Hematopoietic multipotent progenitor cell treated with erythropoietin and hydrocortisone succinate and interleukin-3 and kit ligand, for 17 days (in vitro differentiated cells): ENCODE results near the gene ESRRB.
A peak's percentile ranks its signal among the peaks of the same experiment; 100 is the strongest.

Experiments
- DNase-seq: peaks from one replicate; pipeline ENCODE4 v3.0.0-alpha.2; 2015; ENCODE audit warnings: low spot score

ESRRB gene

DNA sequence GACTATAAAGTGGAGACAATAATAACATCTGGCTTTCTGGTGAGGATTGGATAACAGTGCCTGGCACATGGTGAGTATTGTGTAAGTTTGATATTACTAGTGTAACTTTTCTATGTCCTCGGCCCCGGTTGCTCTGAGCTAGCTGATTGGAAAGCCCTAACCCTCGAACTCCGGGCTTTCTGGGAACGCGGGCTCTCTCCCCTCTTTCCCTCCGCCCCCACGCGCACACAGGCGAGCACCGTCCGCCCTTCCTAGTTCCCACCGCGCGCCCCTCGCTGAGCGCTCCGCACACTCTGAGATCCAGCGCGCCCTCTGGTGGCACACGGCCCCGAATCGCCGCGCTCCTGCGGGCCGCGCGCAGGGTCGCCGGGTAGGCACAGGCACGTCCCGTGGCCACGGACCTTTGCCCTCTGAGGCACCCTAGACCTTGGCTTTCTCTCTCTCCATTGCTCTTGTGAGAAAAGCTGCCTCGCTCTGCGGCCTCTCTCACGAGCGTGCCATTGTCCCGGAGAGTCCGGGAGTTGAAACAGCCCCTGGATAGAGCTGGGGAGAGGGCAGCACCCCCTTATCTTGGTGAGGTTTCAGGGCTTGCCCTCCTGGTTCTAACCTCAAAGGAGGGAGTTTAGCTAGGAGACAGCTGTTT lies 23.2 kb upstream of the ESRRB start:
- DNase-seq = peak; percentile 13

DNA sequence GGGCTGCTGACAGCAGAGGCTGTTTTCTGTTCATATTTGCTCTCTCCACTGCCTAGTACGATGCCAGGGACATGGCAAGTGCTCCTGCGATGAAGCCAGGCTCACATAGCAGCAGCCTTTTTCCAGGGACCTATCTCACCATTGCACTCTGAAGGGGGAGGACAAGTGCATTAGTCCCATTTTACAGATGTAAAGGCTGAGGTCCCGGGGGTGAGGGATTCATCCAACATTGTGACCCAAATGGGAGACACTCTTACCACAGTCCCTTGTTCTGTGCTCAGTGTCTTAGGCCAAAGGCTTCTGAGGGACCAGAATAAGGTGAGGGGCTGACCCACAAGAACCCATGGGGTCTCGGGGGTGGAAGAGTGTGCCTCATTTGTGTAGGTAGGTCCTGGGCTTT lies 21.6 kb upstream of the ESRRB start:
- DNase-seq = no peak

DNA sequence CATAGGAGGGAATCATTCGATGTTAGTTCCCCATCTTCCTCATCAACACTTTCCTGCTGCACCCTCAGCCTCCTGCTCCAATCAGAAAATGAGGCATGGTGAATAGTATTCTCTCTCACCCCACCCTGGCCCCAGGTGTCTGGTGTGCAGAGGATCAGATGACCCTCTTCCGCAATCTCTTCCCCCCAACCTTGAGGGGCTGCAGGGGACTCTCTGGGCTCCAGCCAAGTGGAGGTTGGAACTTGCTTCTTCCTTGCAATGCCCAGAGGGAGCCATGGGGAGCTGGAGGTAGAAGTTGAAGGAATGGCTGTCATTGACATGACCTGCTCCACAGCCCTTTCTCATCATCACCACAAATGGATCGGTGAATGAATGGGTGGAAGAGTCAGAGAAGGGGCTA lies 20.2 kb upstream of the ESRRB start:
- DNase-seq = no peak

DNA sequence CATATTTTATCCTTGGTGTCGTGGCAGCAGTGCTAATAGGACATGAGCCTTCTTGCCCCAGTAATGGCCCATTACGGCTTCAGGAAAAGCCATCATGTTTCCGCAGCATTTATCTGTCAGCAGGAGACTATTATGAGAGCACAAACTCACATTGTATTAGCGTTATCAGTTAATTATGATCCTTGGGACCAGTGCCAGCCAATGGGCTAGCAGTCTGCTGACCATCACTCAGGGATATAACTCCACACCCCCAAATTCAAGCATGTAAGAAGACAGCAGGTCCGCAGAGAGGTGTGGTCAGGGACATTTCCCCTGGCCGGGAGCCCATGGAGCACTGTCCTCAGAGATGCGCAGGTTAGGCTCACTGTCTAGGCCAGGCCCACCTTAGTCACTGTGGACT lies 4.9 kb upstream of the ESRRB start:
- DNase-seq = no peak

DNA sequence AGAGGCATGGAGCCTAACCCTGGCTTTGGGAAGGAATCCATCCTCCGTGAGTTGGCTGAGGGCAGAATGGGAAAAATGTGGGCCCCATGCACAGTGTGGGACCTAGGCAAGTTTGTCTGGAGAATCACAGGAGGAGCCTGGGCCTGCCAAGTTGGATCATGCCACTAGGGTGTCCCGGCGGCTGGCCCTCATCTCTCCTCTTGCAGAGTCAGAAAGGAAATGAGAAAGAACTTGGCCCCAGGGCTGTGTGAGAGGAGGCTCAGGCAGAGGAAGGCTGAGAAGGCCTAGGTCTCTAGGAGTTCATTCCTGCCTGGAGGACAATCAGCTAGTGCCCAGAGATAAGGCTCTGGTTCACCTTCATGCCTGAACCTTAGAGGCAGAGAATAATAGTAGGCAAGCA lies 2.5 kb upstream of the ESRRB start:
- no peak for DNase-seq

DNA sequence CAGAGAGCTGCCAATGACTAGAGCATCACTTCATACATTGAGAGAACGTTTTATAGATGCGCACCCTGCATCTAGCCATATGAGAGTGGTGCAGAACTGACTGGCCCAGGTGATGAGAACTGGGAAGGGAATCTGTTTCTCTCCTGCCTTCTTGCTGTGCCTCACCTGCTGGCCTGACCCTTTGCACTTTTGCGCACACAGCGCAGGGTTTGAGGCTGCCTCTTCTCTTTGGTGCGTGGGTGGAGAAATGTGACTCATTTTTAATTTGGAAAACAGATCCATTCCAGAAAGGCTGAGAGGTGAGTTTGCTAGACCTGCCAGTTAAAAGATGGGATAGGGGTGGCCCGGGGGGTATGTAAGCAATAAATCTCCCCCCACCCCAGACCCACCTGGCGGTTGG lies 453 bp upstream of the ESRRB start:
- DNase-seq = no peak

DNA sequence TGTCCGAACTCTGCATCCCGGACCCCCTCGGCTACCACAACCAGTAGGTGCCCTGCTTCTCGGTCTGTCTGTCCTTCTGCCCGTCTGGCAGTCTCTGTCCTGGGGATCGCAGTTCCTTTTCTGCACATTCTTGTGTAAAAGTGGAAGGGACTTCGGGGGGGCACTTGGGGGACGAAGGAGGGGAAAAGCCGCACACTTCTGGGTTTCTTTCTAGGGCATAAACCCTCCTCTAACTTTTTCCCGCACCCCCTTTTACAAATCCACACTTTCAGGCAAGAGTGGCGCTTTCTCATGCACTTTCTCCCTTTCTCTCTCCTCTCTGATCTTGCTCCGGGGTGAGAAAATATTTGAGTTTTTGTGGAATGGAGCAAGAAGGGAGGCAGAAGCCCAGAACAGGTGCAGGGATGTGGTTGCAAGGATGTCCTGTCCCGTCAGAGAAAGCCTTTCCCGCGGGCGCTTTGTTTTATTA lies 506 bp downstream of the ESRRB start:
- no peak for DNase-seq

DNA sequence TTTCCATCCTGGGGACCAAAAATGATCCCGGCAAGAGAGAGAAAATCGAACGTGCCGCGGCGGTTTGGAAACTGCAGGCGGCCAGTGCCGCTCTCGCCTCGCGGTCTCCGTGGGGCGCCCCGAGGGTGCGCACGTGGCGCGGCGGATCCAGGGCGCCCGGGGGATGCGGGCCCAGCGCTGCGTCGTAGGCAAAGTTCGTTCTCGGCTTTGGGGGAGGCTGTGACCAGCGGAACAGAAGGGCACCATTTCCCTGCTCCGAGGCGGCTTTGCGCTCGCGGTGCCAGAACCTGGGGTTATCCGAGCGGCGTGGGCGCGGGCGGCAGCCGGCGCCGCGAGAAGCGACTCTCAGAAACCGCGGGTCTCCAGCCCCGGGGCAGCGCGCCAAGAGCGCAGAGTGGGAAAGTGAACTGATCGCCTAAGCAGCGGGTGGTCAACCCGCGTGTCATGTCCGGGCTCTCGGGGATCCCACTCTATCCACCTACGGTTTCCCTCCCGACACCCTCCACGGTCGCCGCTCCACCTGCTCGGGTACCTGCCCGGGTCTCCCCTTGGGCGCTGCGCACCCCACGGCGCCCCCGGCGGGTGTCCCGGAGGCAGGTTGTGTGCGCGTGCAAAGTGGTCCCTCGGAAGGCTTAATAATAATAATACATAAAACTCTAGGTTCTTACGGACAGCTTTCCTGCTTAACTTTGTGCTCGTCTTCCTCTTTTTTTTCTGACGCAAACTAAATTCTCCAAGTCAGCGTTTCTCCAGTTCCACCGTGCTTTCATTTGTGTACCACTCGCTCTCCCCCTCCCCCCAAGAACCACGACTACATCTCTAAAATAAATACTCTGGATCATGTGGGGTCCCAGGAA lies 1.2 kb downstream of the ESRRB start:
- no peak for DNase-seq

DNA sequence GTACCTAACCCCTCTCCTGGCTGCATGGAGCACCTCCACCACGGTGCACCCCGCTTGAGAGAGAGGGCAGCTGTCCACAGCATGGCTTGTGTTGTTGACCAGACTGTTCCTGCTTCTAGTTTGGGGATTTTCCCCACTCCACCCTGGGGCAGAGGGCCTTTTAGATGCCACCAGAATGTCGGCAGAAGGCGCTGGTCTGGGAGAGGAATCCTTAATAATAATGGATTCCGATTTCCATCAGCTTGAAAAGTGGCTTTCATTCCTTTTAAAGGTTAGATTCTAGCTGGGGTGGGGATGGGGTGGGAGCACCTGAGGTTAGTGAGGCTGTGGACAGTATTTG lies 1.8 kb downstream of the ESRRB start:
- DNase-seq = no peak

DNA sequence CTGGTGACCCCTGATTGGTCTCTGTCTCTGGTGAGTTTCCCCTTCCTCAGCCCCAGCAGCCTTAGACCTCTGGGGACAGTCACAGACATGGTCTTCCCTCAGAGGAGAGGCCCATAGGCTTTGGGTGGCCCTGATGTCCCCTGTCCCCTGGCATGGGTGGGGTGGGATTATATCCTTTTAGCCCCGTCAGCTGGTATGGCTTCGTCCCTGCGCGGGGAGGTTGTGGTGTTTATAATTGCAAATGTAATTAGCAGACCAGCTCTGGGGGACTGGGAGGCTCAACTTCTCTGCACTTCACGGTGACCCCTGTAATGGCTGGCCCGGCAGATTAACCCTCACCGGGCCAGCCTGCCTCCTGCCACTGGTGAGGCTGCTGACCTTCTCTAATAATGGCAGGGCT lies 5.1 kb downstream of the ESRRB start:
- DNase-seq = no peak

DNA sequence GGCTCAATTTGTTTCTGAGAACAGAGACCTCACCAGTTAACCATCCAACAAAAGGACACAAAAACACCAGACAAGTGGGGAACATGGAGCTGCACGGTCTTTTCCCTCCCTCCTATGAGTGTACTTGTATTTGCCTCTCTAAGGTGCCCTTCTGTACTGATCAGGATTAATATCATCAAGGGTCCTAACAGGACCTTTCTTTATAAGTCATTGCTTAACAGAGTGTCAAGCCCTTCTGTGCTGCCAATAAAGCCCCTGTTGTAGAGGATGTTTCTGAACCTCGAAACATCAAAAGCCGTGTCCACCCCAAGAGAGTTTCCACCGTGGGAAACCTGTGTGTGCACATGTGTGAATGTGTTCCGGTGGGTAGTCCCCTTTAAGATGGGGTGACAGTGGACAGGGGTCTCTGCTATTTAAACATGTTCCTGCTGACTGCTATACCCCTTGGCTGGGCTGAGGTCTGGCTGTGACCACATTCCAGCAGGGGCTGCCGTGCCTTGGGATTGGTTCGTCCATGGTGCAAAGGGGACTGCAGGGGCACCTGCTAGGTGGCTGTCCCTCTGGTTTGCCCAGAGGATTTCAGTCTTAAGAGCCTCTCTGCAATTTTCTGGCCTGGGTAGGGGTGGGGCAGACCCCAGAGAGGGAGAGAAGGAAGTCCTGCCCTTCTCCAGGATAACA lies 6.0 kb downstream of the ESRRB start:
- no peak for DNase-seq

DNA sequence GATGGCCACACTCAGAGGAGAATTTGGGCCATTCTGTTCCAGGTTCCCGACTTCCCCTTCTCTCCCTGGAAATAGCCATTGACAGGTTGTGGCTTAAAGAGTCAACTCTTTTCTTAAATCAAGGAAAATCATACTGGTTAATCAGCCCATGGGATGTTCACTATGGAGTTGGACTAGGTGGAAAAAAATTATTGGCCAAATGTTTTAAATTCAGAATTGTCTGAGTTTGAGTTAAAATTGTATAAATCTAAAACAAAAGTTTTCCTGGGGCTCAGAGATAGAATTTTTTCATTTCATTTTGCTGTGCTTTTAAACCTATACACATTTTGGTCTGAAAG lies 6.5 kb downstream of the ESRRB start:
- no peak for DNase-seq

DNA sequence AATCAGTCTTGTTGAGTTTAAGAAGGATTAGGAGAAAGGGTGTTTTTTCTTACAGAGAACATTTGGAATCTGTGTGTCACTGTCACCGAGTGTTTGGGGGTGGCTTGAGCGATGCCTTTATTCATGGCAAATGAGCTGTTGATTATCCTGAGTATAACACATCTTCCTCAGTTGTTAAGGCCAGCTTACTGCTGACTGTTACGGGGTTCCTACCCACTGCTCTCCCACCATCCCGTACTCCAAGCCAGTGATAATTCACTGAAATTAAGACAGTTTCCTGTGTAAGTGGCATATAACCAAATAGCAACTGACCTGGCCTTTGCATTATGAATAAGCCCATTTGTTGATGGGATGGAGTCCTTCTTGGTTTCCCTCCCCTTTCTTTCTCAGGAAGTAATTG lies 9.5 kb downstream of the ESRRB start:
- no peak for DNase-seq

DNA sequence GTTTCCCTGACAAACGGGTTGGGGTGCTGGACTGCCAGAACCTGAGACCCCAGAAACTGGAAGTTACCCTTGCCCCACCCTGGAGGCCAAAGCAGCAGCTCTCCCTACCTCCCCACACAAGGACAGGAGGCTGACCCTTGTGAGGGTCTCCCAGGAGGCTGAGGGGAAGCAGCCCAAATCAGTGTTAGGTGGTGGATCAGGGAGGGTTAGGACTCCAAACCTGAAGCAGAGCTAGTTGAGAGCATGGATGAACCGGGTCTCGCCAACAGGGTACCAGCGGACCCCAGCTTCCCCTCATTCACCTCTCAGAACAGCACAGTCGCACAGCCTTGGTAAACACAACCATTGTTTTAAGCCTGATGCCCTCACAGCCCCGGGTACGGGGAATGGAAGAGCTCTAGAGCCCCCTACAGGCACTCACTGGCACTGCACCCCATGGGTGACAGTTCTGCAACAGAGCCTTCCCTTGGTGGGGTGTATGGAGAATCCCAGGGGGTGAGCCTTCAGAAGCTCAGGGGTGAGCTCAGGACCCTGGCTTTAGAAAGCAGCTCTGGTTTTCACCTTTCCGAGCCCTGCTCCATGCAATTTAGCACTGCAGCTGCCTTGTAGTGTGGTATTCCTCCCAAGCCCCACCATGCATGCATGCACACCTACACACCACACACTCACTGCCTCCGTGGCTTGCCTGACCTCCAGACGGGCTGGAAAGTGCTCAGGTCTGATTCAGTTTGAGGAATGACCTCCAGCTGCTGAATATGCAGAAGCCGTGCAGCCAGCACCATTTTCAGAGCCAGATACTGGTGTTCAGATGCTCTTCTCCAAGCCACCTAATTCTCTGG lies 11.2 kb downstream of the ESRRB start:
- DNase-seq = peak; percentile 59

DNA sequence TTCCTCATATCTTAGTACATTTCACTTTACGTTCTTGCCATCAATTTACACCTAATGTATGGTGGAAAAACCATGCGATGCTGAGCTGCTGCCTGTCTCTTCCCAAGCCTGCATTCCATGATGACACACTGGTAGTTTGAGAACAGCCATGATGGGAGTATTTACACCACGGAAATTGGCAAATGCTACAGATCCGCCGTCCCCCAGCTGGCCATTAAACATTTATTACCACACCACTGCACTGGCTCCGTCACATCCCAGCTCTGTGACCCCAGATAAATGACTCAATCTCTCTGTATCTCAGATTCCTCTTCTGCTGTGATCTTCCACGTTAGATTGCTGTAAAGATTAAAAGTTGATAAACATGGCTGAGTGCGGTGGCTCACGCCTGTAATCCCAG lies 13.9 kb downstream of the ESRRB start:
- no peak for DNase-seq

DNA sequence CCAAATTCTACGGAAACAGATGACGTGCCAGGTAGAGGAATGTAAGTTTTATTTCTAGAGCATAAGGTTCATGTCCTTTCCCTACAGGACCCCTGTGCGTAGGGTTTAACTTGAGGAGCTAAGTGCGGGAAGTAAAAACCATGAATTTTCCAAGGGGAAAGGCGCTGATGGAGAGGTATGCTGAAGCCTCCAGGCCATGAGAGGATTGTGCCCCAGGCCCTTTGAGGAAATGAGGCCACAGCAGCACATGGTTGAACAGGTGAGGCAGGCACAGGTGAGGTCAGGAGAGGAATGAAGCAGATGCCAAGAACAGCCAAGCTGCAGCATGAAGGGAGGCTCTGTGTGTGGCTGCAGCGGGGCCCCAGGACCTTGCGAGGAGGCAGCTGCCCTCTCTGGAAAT lies 14.7 kb downstream of the ESRRB start:
- no peak for DNase-seq

DNA sequence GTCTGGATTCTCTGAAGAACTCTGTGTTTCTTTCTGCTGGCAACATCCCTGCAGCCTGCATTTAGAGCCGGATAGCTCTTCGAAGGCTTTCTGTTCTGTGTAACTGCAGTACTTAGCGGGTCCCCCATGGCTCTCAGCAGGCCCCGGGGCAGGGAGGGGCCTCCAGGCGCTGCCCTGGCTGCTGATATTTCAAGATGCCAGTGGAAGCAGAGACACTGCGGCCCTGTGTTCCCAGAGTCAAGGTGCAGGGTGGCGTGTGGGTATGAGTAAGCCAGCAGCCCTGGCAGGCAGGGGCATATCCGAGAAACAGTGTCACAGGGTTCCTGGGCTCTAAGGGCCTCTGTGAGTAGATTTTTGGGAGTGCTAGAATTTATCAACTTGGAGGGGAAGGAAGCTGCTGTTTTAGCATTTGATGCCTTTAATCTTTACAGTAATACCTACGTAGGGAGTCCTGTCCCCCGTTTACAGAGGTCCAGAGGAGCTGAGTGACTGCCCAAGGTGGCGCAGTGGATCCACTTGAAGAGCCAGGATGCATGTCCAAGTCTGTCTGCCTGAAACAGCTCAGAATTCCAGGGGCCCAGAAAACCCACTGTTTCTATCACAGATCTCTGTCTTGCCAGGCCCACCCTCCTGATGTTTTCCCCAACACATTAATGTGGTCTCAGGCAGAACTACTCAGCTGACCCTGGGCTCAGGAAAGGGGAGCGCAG lies 16.2 kb downstream of the ESRRB start:
- DNase-seq = no peak

DNA sequence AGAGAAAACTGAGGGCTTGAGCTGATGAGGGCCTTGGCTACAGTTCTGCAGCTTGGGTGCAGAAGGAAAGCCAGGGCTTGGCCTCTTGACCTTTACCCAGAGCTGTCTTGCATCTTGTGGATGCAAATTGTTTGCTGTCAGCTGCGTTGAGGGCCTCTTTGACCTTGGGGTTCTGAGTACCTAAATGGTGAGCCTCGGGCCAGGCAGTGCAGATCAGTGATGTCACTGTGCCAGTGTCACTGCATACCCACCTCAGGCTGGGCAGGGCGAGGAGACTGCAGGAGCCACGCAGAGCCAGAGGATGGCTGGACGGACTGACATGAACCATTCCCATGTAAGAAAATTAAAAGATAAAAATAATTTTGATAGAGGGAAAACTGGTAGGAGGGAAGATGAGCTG lies 18.6 kb downstream of the ESRRB start:
- DNase-seq = no peak

DNA sequence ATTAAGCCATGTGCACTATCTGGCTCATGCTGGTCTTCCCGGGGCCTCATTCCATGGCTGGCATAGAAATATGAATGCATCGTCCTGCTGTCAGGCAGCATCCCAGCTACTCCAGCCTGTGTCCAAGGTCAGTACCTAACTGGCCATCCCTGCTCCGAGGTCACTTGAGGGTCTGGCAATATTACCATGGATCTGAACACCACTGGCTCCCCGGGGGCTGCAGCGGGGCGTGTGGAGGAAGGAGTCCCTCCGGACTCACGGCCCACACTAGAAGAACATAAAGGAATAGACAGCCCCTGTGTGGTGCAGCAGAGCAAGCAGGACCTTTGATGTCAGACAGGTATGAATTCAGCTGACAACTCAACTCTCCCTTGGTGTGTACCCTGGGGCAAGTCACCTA lies 19.2 kb downstream of the ESRRB start:
- DNase-seq = no peak

DNA sequence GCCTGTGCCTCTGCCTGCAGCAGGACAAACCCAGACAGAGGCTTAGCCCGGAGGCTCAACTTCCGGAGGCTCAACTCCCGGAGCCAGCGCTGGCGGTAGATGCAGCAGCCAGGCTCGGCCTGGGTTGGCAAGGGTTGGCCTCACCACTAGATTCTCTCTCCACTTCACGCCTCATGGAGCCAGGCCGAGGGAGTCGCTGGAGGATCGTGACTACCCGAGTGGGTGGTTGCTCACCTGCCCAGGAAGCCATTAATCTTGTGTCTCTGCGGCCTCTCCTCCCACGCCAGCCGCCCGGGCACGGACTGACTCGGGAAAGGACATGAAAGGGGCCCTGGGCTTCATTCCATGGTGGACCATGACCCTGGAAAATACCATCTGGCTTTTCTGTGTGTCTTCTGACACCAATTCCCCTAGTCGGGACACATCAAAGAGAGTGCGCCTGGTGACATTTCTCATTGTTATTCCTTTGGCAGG lies 20.8 kb downstream of the ESRRB start:
- no peak for DNase-seq

DNA sequence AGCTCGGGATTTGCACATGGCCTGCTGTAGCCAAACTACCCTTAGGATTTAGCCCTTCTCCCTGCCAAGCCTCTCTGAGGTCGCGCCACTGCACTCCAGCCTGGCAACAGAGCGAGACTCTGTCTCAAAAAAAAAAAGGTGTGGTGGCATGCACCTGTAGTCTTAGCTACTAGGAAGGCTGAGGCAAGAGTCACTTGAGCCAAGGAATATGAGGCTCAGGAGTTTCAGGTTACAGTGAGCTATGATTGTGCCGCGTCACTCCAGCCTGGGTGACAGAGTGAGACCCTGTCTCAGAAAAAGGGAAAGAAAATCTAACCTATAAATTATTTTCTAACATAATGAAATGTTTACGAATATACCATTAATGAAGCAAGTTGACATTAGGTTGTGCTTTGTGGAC lies 29.7 kb downstream of the ESRRB start:
- DNase-seq = no peak
